TTC549 (cell line): Measurements from ENCODE around the gene FMN2.
"Not testable (repeated sequence)": the region's sequence is repeated elsewhere in the genome, so short reads cannot be mapped to it uniquely, and the experiment has no call there.

ENCODE experiments used
- FAIRE-seq: peaks from 2 replicates; lab custom pipeline; 2012; peaks lifted over from hg19 to GRCh38; lab: Jason Lieb, UNC

Gene FMN2

DNA sequence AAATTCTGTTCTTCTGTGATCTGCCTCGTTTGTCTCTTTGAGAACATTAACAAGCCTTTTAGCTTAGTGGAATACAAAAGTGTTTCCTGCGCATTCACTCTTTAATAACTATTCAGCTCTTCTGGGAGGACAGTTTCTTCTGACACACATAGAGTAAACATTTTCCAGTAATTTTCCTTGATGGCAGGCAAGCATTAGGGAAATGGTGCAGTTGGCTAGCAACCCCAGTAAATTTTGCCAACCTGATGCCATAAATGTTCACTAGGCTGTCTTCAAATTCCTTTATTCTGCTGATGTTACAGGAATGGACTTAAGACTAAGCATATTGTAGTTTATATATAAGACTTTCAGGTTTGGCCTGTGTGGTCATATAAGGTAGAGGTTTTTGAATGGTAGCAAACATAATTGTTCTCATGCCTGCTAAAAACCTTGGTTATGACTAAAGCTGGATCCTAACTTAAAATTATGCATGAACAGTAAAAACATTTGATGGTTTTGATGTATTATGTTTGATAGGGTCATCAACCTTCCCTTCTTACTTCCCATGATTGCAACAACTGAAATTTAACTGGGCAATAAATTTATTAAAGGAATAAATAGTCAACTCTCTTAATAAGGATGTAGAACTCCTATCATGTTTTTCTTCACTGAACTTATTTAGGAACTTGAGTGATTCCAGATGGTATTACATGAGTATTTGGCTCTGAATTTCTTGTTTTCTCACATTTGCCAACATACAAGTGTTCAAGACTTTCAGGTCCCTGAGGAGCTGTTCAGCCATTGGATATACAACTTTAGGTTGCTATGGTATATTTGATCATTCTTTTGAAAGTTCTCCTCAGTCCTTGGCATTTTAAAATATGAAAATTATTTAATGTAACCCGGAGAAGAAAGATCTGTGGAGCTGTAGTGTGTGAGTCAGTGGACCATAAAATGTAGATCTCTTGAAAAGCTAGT is 223.4 kb downstream of the FMN2 start:
- FAIRE-seq: no peak

DNA sequence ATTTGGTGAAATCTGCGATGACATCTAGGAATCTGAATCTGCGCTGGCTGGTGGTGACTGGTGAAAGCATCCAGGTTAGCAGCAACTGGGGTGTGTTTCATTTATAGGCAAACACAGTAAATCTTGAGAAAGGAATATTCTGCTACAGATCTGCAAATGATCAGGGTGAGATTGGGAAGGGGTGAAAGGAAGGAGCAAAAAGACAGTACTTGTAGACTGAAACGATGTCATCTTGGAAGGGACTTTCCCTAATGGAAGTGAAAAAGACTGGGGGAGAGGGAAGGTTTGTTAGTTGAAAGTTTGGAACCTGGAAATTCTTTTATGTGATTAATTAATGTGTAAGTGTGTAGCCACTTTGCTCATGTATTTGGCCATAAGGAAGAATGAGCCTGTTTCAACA is 228.3 kb downstream of the FMN2 start:
- no peak for FAIRE-seq

DNA sequence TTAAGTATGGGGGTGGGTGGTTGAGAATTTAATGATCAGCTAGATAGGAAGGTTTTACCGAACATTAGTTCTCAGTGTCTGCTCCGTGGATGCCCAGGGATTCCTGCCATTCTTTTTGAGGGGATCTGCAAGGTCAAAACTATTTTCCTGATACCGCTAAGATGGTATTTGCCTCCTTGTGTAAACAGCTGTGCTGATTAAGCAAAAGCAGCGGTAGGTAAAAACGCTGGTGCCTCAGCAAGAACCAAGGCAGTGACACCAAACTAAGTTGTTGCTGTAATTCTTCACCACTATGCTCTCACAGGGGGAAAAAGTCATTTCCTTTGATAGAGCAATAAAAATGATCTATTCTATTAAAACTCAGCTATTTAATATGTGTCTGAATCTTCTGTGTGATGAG is 229.0 kb downstream of the FMN2 start:
- no peak for FAIRE-seq

DNA sequence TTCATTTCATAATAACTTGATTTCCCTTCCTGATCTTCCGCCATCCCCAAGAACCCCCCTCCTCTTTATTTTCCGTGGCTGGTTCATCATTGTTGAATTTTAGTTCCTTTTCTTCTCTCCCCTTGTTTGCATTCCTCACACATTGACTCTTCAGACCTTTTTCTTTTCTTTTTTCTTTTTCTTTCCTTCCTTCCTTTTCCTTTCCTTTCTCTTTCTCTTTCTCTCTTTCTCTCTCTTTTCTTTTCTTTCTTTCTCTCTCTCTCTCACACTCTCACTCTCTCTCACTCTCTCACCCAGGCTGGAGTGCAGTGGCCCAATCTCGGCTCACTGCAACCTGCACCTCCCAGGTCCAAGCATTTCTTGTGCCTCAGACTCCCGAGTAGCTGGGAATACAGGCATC is 231.3 kb downstream of the FMN2 start:
- FAIRE-seq: no peak

DNA sequence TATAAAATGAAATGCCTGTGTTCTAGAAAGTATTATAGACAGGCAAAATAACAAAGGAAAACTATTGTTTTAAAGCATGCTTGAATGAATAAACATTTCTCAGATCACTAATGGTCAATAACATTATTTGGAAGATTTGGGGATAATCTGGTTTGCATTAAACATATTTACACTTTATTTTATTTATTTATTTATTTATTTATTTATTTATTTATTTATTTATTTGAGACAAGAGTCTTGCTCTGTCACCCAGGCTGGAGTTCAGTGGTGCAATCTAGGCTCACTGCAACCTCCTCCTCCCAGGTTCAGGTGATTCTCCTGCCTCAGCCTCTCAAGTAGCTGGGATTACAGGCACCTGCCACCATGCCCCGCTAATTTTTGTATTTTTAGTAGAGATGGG is 236.7 kb downstream of the FMN2 start:
- not testable (repeated sequence) for FAIRE-seq

DNA sequence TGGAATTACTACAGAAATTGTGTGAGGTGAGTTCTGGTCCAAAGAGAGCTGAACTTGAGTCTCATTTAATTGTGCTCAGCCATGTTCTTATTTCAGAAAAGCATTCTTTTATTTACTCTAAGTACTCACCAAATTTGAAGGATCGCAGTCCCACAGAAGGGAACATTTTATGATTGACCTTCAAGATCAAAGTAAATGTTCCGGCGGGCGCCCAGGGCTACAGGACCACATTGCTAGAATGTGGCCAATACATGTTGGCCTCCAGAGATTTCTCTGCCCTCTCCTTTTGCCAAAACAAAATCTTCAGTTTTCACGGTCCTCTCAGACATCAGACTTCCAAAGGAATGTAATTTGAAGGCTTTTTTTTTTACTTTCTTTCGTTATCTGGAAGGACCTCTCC is 237.8 kb downstream of the FMN2 start:
- no peak for FAIRE-seq

DNA sequence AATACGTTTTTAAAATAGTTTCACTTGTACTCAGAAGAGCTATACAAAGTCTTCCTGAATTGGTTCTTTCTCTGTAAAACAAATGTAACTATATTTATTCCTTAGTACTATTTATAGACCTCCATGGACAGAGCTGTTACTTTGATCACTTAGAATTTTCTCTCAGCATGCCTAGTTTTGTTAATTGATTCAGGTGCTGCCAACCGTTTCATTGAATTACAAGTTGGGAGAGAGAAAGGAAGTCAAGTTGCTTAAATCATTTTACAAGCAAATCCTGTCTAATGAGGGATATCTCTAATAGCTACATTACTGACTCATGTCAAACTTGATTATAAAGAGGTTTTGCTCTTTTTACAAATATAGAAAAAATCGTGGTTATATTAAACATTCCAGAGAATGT is 241.0 kb downstream of the FMN2 start:
- no peak for FAIRE-seq

DNA sequence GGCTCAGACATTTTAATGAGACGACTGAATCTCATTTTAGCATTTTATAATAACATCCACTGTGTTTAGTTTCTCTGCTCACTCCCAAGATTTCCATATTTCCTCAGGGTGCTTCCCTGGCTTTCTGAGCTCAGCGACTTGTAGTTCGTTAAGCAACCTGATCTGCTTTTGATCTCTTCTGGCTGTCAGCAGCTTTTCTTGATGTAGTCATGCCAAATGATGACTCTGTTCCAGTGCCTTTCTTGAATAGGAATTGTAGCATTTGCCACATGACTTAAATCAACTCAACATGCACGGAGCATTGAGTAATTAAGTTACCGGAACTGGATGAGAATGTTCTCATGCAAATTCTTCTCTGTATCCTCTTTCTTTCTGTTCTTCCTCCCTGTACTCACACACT is 246.1 kb downstream of the FMN2 start:
- FAIRE-seq: no peak

DNA sequence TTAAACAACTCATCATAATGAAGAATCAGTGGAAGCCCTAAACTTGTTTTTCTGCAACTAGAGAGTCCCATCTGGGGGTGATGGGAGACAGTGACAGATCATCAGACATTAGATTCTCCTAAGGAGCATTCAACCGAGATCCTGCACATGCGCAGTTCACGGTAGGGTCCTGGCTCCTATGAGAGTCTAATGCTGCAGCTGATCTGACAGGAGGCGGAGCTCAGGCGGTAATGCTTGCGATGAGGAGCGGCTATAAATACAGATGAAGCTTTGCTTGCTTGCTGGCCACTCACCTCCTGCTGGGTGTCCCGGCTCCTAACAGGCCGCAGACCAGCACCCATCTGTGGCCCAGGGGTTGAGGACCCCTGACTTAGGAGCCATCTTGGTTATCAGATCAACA is 247.2 kb downstream of the FMN2 start:
- FAIRE-seq: no peak

DNA sequence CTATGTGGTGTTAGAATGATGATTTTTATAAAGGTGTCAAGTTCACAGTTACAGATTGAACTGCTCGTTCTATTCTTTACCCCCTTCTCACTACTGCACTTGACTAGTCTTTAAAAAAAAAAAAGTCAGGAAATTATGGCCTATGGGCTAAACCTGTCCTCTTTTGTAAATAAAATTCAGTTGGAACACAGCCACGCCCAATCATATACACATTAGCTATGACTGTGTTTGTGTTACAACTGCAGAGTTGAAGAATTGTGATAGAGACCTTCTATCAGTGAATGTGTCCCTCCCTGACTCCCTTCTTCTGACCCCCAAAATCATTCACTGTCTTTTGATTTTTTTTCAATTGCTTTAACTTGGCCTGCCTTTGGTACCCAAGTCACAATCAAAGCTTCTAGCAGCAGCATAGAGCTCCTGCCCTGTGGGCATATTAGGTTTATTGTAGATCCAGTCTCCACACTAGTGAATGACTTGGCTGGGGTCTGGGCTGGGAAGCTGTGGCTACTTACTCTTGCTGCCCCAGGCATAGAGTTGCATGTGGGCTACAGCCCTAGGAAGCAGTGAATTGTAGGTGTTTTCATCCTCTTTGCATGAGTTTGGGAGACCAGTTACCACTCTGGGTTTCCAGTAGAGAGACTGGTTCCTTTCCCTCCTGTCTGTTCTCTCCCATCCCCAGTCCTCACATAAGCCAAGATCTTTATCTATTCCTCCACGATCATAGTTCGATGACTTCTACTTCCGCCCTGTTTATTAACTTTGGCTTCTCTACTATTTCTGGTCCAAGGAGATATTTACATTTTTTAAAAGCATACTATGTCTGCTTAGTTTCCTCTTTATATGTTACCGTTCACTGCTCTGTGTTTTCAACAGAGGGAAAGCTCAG is 249.9 kb downstream of the FMN2 start:
- no peak for FAIRE-seq

DNA sequence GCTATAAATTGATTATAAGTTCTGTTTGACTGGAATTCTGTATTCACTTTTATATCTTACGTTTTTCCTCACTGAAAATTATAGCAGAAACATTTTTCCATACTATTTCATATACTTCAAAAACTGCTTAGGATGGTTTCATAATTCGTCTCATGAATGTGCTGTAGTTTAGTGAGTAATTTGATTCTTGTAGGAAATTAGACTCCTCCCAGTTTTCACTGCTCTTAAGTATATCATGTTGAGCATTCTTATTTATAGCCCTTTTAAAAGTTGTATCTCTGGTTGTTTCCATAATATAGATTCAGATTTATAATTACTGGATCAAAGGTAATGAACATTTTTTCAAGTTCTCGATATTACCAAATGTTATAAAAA is 250.6 kb downstream of the FMN2 start:
- FAIRE-seq: no peak

DNA sequence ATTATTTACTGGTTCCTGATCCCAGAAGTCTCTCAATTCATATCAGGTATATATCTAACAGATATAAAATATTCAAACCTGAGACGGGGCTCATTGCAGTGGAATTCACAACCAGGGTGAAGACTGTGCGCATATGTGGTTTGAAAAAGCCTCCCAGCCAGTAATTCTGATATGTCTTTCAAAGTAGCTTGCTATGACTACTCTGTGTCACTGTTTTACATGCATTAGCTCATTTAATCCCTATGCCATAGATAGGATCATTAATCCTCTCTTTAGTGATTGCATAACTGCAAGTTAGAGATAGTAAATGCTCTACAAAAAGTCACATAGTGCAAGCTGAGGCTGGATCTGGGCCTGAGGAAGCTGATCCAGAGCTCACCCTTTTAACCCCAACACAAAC is 251.4 kb downstream of the FMN2 start:
- no peak for FAIRE-seq

DNA sequence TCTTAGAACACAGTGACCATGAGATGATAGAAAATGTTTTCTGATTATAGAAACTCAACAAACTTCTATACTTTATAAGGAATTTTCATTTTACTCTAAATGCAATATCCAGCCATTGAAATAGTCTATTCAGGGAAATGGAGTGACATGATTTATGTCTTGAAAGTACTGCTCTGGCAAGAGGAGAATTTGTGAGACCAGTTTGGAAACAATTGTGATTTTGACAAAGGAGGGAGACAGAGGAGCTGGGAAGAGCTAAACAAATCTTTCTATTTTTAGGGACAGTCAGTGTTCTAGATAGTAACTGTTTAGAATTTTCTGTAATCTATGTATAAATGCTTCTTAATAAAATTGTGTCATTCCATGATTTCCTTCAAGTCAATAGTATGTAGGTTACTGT is 252.3 kb downstream of the FMN2 start:
- no peak for FAIRE-seq

DNA sequence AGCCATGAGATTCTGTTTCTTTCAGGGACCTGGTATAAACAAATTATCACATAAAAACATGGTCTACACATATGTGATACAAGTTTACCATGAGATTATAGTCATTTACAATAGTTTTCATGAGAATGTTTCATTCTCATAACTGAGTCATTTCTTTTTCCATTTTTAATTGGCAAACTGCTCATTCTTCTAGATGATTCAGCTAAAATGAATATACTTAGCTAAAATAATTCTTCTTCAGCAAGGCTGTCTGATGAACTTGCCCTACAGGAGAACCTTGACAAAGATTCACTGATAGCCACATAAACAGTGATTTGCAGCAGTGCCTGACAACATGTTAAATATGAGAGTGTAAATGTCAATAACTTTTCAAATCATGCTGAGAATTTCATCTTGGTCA is 253.2 kb downstream of the FMN2 start:
- FAIRE-seq: no peak

DNA sequence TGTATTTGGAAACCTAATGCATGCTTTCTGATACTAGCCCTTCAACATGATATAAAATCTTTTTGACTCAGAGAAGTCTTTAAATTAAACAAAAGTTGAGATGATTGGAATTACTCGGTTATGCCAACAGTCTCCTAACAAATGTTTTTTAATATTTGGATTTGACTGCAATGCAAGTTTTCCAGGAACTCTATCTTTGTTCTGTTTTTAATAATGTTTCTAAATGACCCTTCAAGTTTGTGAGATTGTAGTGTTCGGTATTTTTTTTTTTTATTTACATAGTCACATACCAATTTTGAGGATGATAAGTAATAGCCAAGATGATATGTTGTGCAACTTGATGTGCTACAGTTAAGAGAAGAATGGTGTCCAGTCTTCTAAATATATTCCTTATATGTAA is 258.0 kb downstream of the FMN2 start:
- no peak for FAIRE-seq

DNA sequence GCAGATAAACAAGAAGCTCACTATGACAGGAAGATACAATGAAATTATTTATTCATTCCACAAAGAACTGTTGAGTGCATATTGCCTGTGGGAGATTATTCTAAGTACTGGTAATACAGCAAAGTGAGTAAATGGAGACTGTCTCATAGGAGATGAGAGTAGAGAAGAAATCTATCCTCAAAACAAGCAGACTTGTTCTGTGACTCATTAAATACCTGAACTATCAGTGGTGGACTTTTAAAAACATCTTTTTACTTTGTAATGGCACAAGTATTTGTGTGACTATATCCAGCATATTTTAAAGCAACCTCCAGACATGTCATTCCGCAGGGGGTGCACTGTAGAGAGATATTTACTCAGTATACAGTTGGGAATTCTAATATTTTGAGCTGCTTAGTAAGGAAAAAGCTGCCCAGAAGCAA is 259.2 kb downstream of the FMN2 start:
- no peak for FAIRE-seq

DNA sequence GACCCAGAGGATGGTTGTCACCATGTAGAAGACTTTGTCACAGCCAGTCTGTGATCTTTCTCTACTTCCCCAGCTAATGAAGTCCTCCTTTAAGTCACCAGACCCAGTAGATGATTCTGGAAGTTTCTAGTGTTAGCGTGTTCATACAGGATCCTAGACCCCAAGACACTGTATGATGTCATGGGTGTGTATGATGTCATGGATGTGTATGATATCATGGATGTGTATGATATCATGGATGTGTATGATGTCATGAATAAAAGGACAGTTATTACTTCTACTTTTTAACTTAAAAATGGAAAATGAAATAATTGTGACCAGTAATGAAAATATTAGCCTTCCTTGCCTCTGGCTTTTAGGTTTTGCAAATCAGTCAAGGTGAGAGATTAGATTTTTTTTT is 260.0 kb downstream of the FMN2 start:
- no peak for FAIRE-seq

DNA sequence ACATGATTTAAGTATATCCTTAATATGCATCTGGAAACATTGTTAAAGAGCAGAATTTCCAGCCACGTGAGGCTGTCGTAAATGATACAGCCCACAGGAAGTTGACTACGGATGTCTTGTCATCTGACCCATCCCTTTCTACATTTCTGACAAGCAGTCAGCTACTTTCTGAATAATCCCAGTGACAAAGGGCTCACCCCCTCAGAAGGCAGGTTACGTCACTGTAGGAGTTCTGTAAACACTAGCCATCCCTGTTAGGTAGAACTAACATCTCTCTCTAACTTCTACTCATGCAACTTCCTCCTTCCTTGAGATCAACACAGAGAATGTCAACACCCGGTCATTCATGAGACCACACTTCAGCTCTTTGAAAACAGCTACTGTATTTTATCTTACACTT is 261.1 kb downstream of the FMN2 start:
- FAIRE-seq: no peak

DNA sequence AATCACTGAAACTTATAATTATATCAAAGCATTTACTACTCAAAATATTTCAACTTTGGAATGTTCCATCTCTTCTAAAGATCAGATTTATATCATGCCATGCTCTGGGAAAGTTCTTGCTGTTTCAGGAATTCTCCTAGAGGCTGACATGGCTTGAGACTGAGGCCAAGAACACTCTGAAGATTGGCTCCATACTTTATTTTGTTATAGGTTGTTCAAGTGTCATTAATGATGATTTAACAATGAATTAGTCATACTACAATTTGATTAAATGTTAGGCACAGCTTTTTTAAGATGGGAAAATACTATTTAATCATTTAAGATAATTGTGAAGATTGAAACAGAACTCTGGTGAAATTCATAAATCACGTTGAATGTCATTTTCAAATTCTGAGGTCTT is 264.9 kb downstream of the FMN2 start:
- FAIRE-seq: no peak

DNA sequence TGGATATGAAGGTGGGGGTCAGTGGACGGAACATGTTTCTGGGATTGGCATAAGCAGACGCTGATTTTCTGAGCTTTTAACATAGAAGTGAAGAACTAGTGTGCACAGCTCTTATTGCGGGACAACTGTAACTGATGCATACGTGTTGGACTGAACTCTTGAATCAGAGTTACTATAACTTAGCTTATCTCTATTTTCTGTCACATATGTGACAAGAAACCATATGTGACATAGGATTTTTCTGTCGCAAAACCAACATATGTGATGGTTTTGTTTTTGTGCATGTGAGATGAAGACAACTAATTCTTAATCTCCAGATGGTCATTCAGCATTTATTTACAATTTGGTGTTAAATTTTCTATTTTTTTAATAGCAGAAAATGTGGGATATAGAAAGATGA is 270.4 kb downstream of the FMN2 start:
- no peak for FAIRE-seq

DNA sequence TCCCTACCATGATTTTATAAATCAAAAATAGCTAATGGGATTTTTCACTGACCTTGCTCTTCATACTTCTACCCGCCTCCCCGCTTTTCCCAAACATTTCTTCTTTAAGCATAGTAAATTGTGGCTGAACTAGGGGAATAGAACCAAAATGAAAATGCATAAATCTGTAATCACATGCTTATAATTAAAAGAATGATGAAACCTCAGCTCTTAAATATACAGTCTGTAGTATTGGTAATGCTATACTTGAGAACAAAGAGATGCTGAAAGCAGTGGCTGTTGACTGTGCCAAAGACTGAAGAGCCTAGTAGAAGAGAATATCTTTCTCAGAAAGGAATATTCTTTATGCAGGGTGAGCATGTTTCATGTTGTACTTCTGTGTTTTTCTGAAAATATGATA is 271.1 kb downstream of the FMN2 start:
- no peak for FAIRE-seq

DNA sequence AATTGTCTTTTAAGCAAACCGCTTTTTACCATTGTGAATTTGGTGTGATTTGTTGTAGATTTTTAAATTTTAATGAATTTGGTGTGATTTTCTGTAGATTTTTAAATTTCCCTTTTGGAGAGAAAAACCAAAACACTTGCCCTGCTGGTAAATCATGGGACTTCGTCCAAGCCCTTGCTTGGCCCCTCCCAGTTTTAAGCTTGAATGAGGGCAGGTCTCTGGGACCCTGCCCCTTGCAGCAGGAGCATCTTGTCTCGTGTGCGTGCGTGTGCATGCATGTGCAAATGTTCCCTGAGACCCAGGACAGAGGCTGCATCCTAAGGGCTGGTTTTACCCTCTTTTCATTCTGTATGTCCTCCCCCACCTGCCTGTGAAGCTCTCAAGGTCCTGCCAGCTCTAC is 271.6 kb downstream of the FMN2 start:
- no peak for FAIRE-seq

DNA sequence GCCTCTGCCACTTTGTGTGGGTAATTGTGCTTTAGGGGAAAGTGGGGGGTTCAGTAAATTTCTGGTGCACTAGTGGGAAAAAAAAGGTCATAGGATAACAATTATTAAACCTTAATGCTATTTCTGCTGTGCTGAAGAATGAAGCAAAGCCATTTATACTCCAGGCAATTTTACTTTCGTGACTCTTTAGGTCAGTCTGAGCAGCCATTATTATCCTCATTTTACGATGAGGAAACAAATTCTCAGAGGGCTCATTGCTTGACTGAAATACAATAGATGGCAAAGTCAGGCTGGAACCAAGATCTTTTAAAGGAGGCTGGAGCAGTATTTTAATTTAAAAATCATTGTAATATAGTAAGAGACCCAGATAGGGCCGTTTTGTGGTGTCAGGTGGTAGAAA is 272.2 kb downstream of the FMN2 start:
- FAIRE-seq: no peak

DNA sequence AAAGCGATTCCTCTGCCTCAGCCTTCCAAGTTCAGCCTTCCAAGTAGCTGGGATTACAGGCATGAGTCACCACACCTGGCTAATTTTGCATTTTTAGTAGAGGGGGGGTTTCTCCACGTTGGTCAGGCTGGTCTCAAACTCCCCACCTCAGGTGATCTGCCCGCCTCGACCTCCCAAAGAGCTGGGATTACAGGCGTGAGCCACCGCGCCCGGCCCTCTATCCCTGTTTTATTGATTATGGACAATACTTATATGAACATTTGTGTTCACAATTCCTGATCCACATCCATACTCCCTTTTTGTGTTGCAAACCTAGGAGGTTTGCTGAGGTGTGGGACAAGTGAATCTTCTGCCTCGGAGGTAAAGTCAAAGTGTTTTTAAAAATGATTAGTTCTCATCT is 275.0 kb downstream of the FMN2 start:
- no peak for FAIRE-seq
